ENCODE results near the gene LRRFIP2.

Gene LRRFIP2

GRCh38 chr3:37189109-37189508 is 14.7 kb upstream of the LRRFIP2 start:
- no peak for TF ChIP-seq CTCF (conservative IDR thresholded peaks at IDR 0.05; ENCODE audit: low read depth, low read length)
- no peak overlapping the region for H3K4me3 ChIP-seq (ENCODE audit: low read length)
- DNase-seq (ENCODE audit: low read depth), result no peak

- no peak overlapping the region for H3K4me3 ChIP-seq (ENCODE audit: low read length)
- no peak for TF ChIP-seq CTCF (conservative IDR thresholded peaks at IDR 0.05; ENCODE audit: low read depth, low read length)
- peak; percentile 69 for DNase-seq (ENCODE audit: low read depth)
These were observed 9.6 kb upstream of the LRRFIP2 start for GRCh38 chr3:37183976-37184375.

GRCh38 chr3:37183375-37183831 is 9.0 kb upstream of the LRRFIP2 start:
- H3K4me3 ChIP-seq (ENCODE audit: low read length), result no peak overlapping the region
- TF ChIP-seq CTCF (conservative IDR thresholded peaks at IDR 0.05; ENCODE audit: low read depth, low read length), result no peak
- DNase-seq (ENCODE audit: low read depth), result peak; percentile 88

- DNase-seq (ENCODE audit: low read depth), result no peak
- no peak overlapping the region for H3K4me3 ChIP-seq (ENCODE audit: low read length)
- no peak for TF ChIP-seq CTCF (conservative IDR thresholded peaks at IDR 0.05; ENCODE audit: low read depth, low read length)
These were observed 8.4 kb upstream of the LRRFIP2 start for GRCh38 chr3:37182816-37183215.

- TF ChIP-seq CTCF (conservative IDR thresholded peaks at IDR 0.05; ENCODE audit: low read depth, low read length), result no peak
- H3K4me3 ChIP-seq (ENCODE audit: low read length), result no peak overlapping the region
- no peak for DNase-seq (ENCODE audit: low read depth)
These were observed 7.4 kb upstream of the LRRFIP2 start for GRCh38 chr3:37181756-37182155.

- H3K4me3 ChIP-seq (ENCODE audit: low read length), result no peak overlapping the region
- no peak for DNase-seq (ENCODE audit: low read depth)
- TF ChIP-seq CTCF (conservative IDR thresholded peaks at IDR 0.05; ENCODE audit: low read depth, low read length), result no peak
These were observed 5.0 kb upstream of the LRRFIP2 start for GRCh38 chr3:37179144-37179967.

- TF ChIP-seq CTCF (conservative IDR thresholded peaks at IDR 0.05; ENCODE audit: low read depth, low read length), result no peak
- no peak overlapping the region for H3K4me3 ChIP-seq (ENCODE audit: low read length)
- DNase-seq (ENCODE audit: low read depth), result no peak
These were observed 576 bp downstream of the LRRFIP2 start for GRCh38 chr3:37173806-37174205.
